ENCODE results near the gene ZNF839. TPM values are rescaled to one million over a fixed set of nuclear protein-coding genes. Genes with fewer than 3 reads are reported as not detected.

The ZNF839 gene
- total RNA-seq, 4 donors from 2014 or later = 4.7 to 7.2 (median 6.1) TPM

- H3K36me3 ChIP-seq = no peaks in the 10 kb centered on the region
- H3K9me3 ChIP-seq = no peaks in the 10 kb centered on the region
- no peaks in the 10 kb centered on the region for H3K27me3 ChIP-seq
- H3K4me1 ChIP-seq = peaks cover 0 to 27% (median 4%) of the 10 kb centered on the region in 3 donors
- TF ChIP-seq CTCF (IDR thresholded peaks at IDR 0.05) (no peak), POLR2A (IDR thresholded peaks at IDR 0.05) (no peak)
- 54 to 81% methylated on average over 2 to 3 of the region's 3 CpGs for WGBS, 2 donors
- DNase-seq = no peak
- intact Hi-C loops (cut with DNase I) = no loop called here
- no peak overlapping the region for H3K4me3 ChIP-seq
- H3K27ac ChIP-seq = peak overlapping the region; percentile 6 to 67 (median 40)
Observed at GRCh38 chr14:102279282-102279681, 40.3 kb upstream of the ZNF839 start.

GRCh38 chr14:102279688-102280348 is 39.7 kb upstream of the ZNF839 start:
- no peaks in the 10 kb centered on the region for H3K36me3 ChIP-seq
- H3K27ac ChIP-seq = peak overlapping the region in 3 of 4 donors; percentile 1 to 67 (median 66)
- peaks cover 0 to 27% (median 4%) of the 10 kb centered on the region in 3 donors for H3K4me1 ChIP-seq
- no peak for DNase-seq
- no peaks in the 10 kb centered on the region for H3K27me3 ChIP-seq
- WGBS, 2 donors = 23 to 60% methylated on average over 4 to 8 of the region's 8 CpGs
- H3K4me3 ChIP-seq = no peak overlapping the region
- intact Hi-C loops (cut with DNase I) = no loop called here
- TF ChIP-seq CTCF (IDR thresholded peaks at IDR 0.05) (peak in 1 of 6 experiments; percentile 11), POLR2A (IDR thresholded peaks at IDR 0.05) (no peak)
- no peaks in the 10 kb centered on the region for H3K9me3 ChIP-seq

DNA sequence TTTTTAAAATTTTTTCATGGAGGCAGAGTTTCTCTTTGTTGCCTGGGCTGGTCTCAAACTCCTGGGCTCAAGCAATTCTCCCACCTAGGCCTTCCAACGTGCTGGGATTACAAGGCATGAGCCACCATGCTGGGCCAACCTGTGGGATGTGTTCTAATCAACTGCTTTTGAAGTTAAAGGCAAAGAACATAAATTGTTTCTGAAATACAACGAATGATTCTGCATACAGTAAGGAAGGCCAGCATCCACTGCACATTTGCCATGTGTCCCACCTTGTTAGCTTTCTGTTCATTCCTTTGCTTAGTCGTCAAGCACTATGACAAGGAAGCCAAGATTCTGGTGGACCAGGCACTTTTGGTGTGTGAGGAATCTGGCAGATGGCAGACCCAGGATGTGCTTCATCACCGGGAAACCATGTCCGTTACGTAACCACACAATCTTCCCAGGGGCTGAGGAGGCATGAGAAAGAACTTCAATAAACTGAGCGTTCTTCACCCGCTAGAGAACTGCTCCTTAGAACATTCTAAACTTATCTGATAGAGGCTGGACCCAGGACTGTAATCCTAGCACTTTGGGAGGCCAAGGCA is 39.1 kb upstream of the ZNF839 start:
- intact Hi-C loops (cut with DNase I) = no loop called here
- Histone ChIP-seq H3K4me1 (peaks cover 0 to 27% (median 4%) of the 10 kb centered on the region in 3 donors), H3K27ac (peak overlapping the region in 3 of 4 donors; percentile 1 to 67 (median 66)), H3K27me3 (no peaks in the 10 kb centered on the region), H3K9me3 (no peaks in the 10 kb centered on the region), H3K4me3 (no peak overlapping the region), H3K36me3 (no peaks in the 10 kb centered on the region)
- TF ChIP-seq CTCF (IDR thresholded peaks at IDR 0.05) (no peak), POLR2A (IDR thresholded peaks at IDR 0.05) (no peak)
- no peak for DNase-seq
- WGBS, 2 donors = 52 to 78% methylated on average over 8 of the region's 8 CpGs

DNA sequence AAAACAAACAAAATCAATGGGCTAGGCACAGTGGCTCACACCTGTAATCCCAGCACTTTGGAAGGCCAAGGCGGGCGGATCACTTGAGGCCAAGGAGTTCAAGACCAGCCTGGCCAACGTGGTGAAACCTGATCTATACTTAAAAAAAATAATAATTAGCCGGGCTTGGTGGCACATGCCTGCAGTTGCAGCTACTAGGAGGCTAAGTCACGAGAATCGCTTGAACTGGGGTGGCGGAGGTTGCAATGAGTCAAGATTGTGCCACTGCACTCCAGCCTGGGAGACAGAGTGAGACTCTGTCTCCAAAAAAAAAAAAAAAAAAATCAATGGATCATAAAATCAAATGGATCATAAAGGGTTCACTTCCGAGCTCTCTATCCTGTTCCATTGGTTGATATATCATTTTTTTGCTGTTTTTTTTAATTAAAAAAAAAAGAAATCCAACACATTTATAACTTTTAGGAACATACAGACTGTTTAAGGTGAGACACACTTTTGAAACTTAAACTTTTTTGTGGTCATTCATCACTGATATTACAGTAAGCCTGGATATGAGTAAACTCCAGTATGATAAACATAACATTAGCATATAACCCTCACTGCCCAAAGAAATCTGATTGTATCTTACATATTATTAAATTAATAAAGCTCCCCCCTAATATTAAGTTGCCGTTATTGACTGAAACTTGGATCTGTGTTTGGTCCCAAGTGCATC is 36.6 kb upstream of the ZNF839 start:
- H3K9me3 ChIP-seq = no peaks in the 10 kb centered on the region

More for the DNA sequence above, 36.6 kb upstream of the ZNF839 start:
- intact Hi-C loops (cut with DNase I) = no loop called here
- no peaks in the 10 kb centered on the region for H3K27me3 ChIP-seq
- H3K27ac ChIP-seq = no peak overlapping the region
- H3K4me1 ChIP-seq = peaks cover 0 to 27% (median 4%) of the 10 kb centered on the region in 3 donors
- TF ChIP-seq CTCF (IDR thresholded peaks at IDR 0.05) (no peak), POLR2A (IDR thresholded peaks at IDR 0.05) (no peak)
- no peak overlapping the region for H3K4me3 ChIP-seq
- no peaks in the 10 kb centered on the region for H3K36me3 ChIP-seq
- no peak for DNase-seq
- WGBS, 2 donors = 77 to 80% methylated on average over 9 of the region's 9 CpGs
